ENCODE results near the gene RNU1-4. TPM values are rescaled to one million over a fixed set of nuclear protein-coding genes. Genes with fewer than 3 reads are reported as not detected.
"Not testable (repeated sequence)": the region's sequence is repeated elsewhere in the genome, so short reads cannot be mapped to it uniquely, and the experiment has no call there.

Gene RNU1-4
- total RNA-seq, 4 donors from 2014 or later, result under 0.01 TPM

GRCh38 chr1:16720351-16721223 is 19.7 kb upstream of the RNU1-4 start:
- Histone ChIP-seq H3K4me1 (no peaks in the 10 kb centered on the region), H3K4me3 (no peak overlapping the region), H3K27me3 (no peaks in the 10 kb centered on the region), H3K9me3 (no peaks in the 10 kb centered on the region), H3K36me3 (no peaks in the 10 kb centered on the region), H3K27ac (no peak overlapping the region)
- peak in 1 of 3 donors; percentile 53 for DNase-seq
- TF ChIP-seq POLR2A (IDR thresholded peaks at IDR 0.05), result no peak
- TF ChIP-seq CTCF (IDR thresholded peaks at IDR 0.05), result no peak

GRCh38 chr1:16721871-16722641 is 18.3 kb upstream of the RNU1-4 start:
- Histone ChIP-seq H3K4me1 (no peaks in the 10 kb centered on the region), H3K36me3 (no peaks in the 10 kb centered on the region), H3K27ac (no peak overlapping the region), H3K9me3 (no peaks in the 10 kb centered on the region), H3K27me3 (no peaks in the 10 kb centered on the region), H3K4me3 (no peak overlapping the region)
- TF ChIP-seq POLR2A (IDR thresholded peaks at IDR 0.05) (no peak), CTCF (IDR thresholded peaks at IDR 0.05) (no peak)
- peak in 1 of 3 donors; percentile 18 for DNase-seq

- Histone ChIP-seq H3K27me3 (no peaks in the 10 kb centered on the region), H3K36me3 (no peaks in the 10 kb centered on the region), H3K4me3 (no peak overlapping the region), H3K9me3 (no peaks in the 10 kb centered on the region), H3K27ac (no peak overlapping the region), H3K4me1 (peaks cover 0 to 5% (median 0%) of the 10 kb centered on the region in 4 donors)
- TF ChIP-seq POLR2A (IDR thresholded peaks at IDR 0.05) (no peak), CTCF (IDR thresholded peaks at IDR 0.05) (no peak)
- peak; percentile 21 to 61 (median 52) for DNase-seq
Measured at GRCh38 chr1:16724718-16725438, 15.4 kb upstream of the RNU1-4 start.

- not testable (repeated sequence) for H3K9me3 ChIP-seq, H3K36me3 ChIP-seq, H3K27ac ChIP-seq, H3K27me3 ChIP-seq, H3K4me1 ChIP-seq, H3K4me3 ChIP-seq
- peak in 1 of 3 donors; percentile 32 for DNase-seq
Measured at GRCh38 chr1:16725439-16726245, 14.7 kb upstream of the RNU1-4 start.

GRCh38 chr1:16727190-16728111 is 12.9 kb upstream of the RNU1-4 start:
- peak; percentile 49 to 66 (median 66) for DNase-seq
- no peaks in the 10 kb centered on the region for H3K36me3 ChIP-seq
- no peak overlapping the region for H3K4me3 ChIP-seq
- no peak for TF ChIP-seq CTCF (IDR thresholded peaks at IDR 0.05)
- TF ChIP-seq POLR2A (IDR thresholded peaks at IDR 0.05), result no peak
- H3K9me3 ChIP-seq, result no peaks in the 10 kb centered on the region
- peaks cover 0 to 5% (median 0%) of the 10 kb centered on the region in 4 donors for H3K4me1 ChIP-seq
- H3K27ac ChIP-seq, result no peak overlapping the region
- no peaks in the 10 kb centered on the region for H3K27me3 ChIP-seq

GRCh38 chr1:16728243-16728949 is 11.9 kb upstream of the RNU1-4 start:
- not testable (repeated sequence) for H3K36me3 ChIP-seq, H3K4me3 ChIP-seq, H3K27ac ChIP-seq, H3K27me3 ChIP-seq, H3K9me3 ChIP-seq, H3K4me1 ChIP-seq
- peak; percentile 14 to 45 (median 36) for DNase-seq

- H3K27ac ChIP-seq, DNase-seq, H3K9me3 ChIP-seq, H3K27me3 ChIP-seq, H3K4me1 ChIP-seq, H3K4me3 ChIP-seq, H3K36me3 ChIP-seq: not testable (repeated sequence)
Measured at GRCh38 chr1:16732254-16732896, 7.9 kb upstream of the RNU1-4 start.
